Measurements from ENCODE around the gene PTPRO. TPM values are rescaled to one million over a fixed set of nuclear protein-coding genes. Genes with fewer than 3 reads are reported as not detected.

Gene PTPRO
- total and polyA plus RNA-seq, 9 donors: 0.74 to 1.5 (median 1.0) TPM

GRCh38 chr12:15590180-15590826 lies 268.0 kb downstream of the PTPRO start:
- 23% methylated on average over 5 of the region's 16 CpGs for WGBS (ENCODE audit: insufficient coverage)
- peaks cover 2% of the 10 kb centered on the region for H3K27me3 ChIP-seq (ENCODE audit: control insufficient read depth, insufficient read depth, low read length)
- no peaks in the 10 kb centered on the region for H3K36me3 ChIP-seq (ENCODE audit: control insufficient read depth, insufficient read depth, low read length)
- DNase-seq: peak; percentile 87
- peaks cover 3% of the 10 kb centered on the region for H3K4me1 ChIP-seq (ENCODE audit: control insufficient read depth, insufficient read depth, low read length)
- no peaks in the 10 kb centered on the region for H3K9me3 ChIP-seq (replicated peaks; ENCODE audit: control insufficient read depth, low read depth, low read length)
- H3K27ac ChIP-seq (ENCODE audit: low read length): no peak overlapping the region
- H3K4me3 ChIP-seq (ENCODE audit: low read length): no peak overlapping the region

GRCh38 chr12:15591811-15592210 lies 269.5 kb downstream of the PTPRO start:
- H3K27ac ChIP-seq (ENCODE audit: low read length): no peak overlapping the region
- whole genome bisulfite sequencing (ENCODE audit: insufficient coverage): no CpG with 5 or more reads among the region's 5 CpGs
- DNase-seq: no peak
- peaks cover 3% of the 10 kb centered on the region for H3K4me1 ChIP-seq (ENCODE audit: control insufficient read depth, insufficient read depth, low read length)
- H3K27me3 ChIP-seq (ENCODE audit: control insufficient read depth, insufficient read depth, low read length): peaks cover 2% of the 10 kb centered on the region
- no peak overlapping the region for H3K4me3 ChIP-seq (ENCODE audit: low read length)
- no peaks in the 10 kb centered on the region for H3K9me3 ChIP-seq (replicated peaks; ENCODE audit: control insufficient read depth, low read depth, low read length)
- no peaks in the 10 kb centered on the region for H3K36me3 ChIP-seq (ENCODE audit: control insufficient read depth, insufficient read depth, low read length)

- Histone ChIP-seq H3K9me3 (replicated peaks; ENCODE audit: control insufficient read depth, low read depth, low read length) (no peaks in the 10 kb centered on the region), H3K4me1 (ENCODE audit: control insufficient read depth, insufficient read depth, low read length) (peaks cover 3% of the 10 kb centered on the region), H3K27ac (ENCODE audit: low read length) (no peak overlapping the region), H3K4me3 (ENCODE audit: low read length) (no peak overlapping the region), H3K27me3 (ENCODE audit: control insufficient read depth, insufficient read depth, low read length) (peaks cover 2% of the 10 kb centered on the region), H3K36me3 (ENCODE audit: control insufficient read depth, insufficient read depth, low read length) (no peaks in the 10 kb centered on the region)
- no peak for DNase-seq
- no CpG with 5 or more reads among the region's 4 CpGs for WGBS (ENCODE audit: insufficient coverage)
These were observed 270.6 kb downstream of the PTPRO start for GRCh38 chr12:15592934-15593333.

DNA sequence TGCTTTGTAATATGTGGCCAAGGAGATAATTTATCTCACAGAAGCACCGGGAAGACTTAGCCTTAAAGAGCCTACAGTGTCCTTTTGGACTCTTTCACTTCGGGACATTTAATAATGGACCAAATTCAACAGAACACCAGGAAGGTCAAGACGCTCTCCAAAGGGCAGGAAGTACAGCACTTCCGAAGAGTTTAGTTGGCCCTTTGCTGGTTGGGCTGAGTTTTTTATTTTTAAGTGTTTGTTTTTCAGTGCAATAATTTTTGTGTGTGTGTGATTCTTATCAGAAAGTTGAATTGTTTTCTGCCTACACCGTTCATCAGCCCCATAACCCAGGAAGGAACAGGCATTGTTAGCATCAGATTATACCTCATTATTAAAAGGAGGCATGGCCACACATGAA lies 273.9 kb downstream of the PTPRO start:
- Histone ChIP-seq H3K9me3 (replicated peaks; ENCODE audit: control insufficient read depth, low read depth, low read length) (no peaks in the 10 kb centered on the region), H3K4me1 (ENCODE audit: control insufficient read depth, insufficient read depth, low read length) (peaks cover 5% of the 10 kb centered on the region)
- 80% methylated on average over 2 of the region's 5 CpGs for WGBS (ENCODE audit: insufficient coverage)

GRCh38 chr12:15597125-15597830 lies 275.0 kb downstream of the PTPRO start:
- Histone ChIP-seq H3K36me3 (ENCODE audit: control insufficient read depth, insufficient read depth, low read length) (no peaks in the 10 kb centered on the region), H3K27ac (ENCODE audit: low read length) (no peak overlapping the region), H3K9me3 (replicated peaks; ENCODE audit: control insufficient read depth, low read depth, low read length) (no peaks in the 10 kb centered on the region), H3K27me3 (ENCODE audit: control insufficient read depth, insufficient read depth, low read length) (no peaks in the 10 kb centered on the region), H3K4me1 (ENCODE audit: control insufficient read depth, insufficient read depth, low read length) (peaks cover 5% of the 10 kb centered on the region), H3K4me3 (ENCODE audit: low read length) (no peak overlapping the region)
- no peak for DNase-seq
- 50% methylated on average over 2 of the region's 5 CpGs for WGBS (ENCODE audit: insufficient coverage)

More for the DNA sequence above, 273.9 kb downstream of the PTPRO start:
- H3K27me3 ChIP-seq (ENCODE audit: control insufficient read depth, insufficient read depth, low read length): no peaks in the 10 kb centered on the region
- H3K4me3 ChIP-seq (ENCODE audit: low read length): no peak overlapping the region
- no peak overlapping the region for H3K27ac ChIP-seq (ENCODE audit: low read length)
- no peak for DNase-seq
- H3K36me3 ChIP-seq (ENCODE audit: control insufficient read depth, insufficient read depth, low read length): no peaks in the 10 kb centered on the region

DNA sequence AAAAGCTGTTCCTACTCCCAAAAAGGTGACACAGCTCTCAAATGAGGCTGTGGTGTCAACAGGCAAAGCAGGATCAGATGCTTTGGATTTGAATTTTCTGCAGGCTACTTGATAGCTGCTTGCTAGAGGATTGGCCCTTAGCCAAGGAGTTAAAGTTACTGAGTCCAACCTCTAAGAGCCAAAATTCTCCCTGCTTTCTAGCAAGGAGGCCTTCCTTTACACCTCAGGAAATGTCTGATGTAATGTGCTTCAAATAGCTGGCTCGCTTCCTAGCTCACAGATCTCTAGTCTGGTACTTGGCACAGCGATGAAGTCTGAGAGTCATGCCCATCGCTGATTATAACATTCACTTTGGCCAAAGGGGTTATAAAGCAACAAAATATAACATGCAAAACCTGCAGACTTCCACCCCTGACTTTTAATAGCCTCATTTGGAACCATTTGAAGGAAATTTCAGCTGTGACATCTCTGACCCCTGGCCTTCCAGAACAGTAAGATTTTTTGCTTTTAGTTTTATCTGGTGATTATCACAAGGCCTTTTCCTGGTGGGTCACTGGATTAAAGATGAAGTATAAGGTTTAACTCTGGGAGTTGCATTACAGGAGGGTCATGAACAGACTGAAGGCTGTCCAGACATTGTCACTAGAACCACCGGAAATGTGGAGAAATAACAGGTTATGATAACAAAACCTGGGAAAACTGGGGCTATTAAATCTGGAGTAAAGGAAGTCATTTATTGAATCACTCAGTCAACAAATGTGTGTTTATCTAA lies 277.1 kb downstream of the PTPRO start:
- WGBS (ENCODE audit: insufficient coverage): 47% methylated on average over 4 of the region's 4 CpGs
- peak overlapping the region; percentile 25 for H3K27ac ChIP-seq (ENCODE audit: low read length)

DNA sequence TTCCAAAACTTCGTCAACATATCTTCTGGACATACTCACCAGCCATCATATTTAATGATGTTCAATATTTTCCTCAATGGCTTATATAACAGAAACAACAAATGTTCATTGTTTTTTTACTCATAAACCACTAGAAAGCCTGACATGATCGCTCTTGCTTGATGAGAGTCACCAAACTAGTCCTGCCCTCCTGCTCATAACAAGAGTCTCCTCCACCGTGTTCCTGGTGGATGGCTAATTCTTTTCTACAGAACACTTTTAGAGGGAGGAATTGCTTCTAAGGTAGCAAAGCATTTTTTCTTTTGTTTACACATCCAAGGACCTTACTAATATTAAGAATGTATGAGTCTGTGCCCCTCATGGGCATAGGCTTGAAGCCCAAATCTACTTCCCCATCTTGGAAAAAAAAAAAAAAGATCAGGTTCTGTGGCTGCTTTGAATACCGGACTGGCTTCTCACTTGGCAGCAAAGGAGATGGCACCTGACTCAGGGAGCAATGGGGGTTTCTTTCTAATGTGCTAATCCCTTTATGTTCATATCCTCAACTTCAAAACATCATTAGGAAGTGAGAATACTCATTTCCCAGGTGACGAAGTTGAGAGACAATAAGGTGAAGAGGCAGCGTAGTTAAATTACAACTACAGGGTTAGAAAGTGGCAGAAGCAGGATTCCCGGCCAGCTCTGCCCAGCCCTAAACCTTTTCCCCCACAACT lies 278.1 kb downstream of the PTPRO start:
- Histone ChIP-seq H3K4me3 (ENCODE audit: low read length) (no peak overlapping the region), H3K4me1 (ENCODE audit: control insufficient read depth, insufficient read depth, low read length) (peaks cover 13% of the 10 kb centered on the region), H3K27me3 (ENCODE audit: control insufficient read depth, insufficient read depth, low read length) (no peaks in the 10 kb centered on the region), H3K9me3 (replicated peaks; ENCODE audit: control insufficient read depth, low read depth, low read length) (no peaks in the 10 kb centered on the region), H3K36me3 (ENCODE audit: control insufficient read depth, insufficient read depth, low read length) (no peaks in the 10 kb centered on the region), H3K27ac (ENCODE audit: low read length) (no peak overlapping the region)
- no CpG with 5 or more reads among the region's 7 CpGs for WGBS (ENCODE audit: insufficient coverage)
- DNase-seq: no peak

More for the DNA sequence above, 277.1 kb downstream of the PTPRO start:
- Histone ChIP-seq H3K36me3 (ENCODE audit: control insufficient read depth, insufficient read depth, low read length) (no peaks in the 10 kb centered on the region), H3K9me3 (replicated peaks; ENCODE audit: control insufficient read depth, low read depth, low read length) (no peaks in the 10 kb centered on the region), H3K4me1 (ENCODE audit: control insufficient read depth, insufficient read depth, low read length) (peaks cover 13% of the 10 kb centered on the region), H3K4me3 (ENCODE audit: low read length) (no peak overlapping the region), H3K27me3 (ENCODE audit: control insufficient read depth, insufficient read depth, low read length) (no peaks in the 10 kb centered on the region)
- DNase-seq: peak; percentile 91

DNA sequence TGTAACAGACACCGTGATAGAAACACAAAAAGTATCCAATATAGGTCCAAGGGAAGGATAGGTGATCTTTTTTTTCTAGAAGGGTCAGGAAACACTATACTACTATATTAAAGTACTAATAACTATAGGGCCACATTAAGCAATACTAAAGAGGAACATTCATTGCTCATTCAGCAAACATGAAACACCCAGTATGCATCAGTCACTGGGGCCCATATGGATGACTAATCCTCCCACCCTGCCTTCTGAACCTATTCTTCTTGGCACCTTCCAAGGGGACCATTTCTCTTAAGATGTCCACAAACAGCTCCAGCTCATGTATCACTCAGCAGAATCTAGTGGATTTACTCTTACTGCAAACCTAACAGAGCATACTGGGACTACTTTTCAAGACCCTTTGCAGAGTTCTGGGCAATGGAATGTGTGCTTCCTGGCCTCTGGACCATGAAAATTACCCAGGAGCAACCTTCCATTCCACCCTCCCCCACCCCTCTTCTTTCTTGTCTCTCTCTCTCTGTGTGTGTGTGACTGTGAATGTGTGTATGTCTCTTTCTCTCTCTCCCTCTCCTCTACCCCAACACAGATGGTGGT lies 279.0 kb downstream of the PTPRO start:
- no peak overlapping the region for H3K4me3 ChIP-seq (ENCODE audit: low read length)
- no CpG with 5 or more reads among the region's 1 CpG for WGBS (ENCODE audit: insufficient coverage)
- no peaks in the 10 kb centered on the region for H3K9me3 ChIP-seq (replicated peaks; ENCODE audit: control insufficient read depth, low read depth, low read length)
- H3K36me3 ChIP-seq (ENCODE audit: control insufficient read depth, insufficient read depth, low read length): no peaks in the 10 kb centered on the region
- DNase-seq: no peak
- H3K27ac ChIP-seq (ENCODE audit: low read length): no peak overlapping the region
- peaks cover 16% of the 10 kb centered on the region for H3K4me1 ChIP-seq (ENCODE audit: control insufficient read depth, insufficient read depth, low read length)
- no peaks in the 10 kb centered on the region for H3K27me3 ChIP-seq (ENCODE audit: control insufficient read depth, insufficient read depth, low read length)

- Histone ChIP-seq H3K36me3 (ENCODE audit: control insufficient read depth, insufficient read depth, low read length) (no peaks in the 10 kb centered on the region), H3K9me3 (replicated peaks; ENCODE audit: control insufficient read depth, low read depth, low read length) (no peaks in the 10 kb centered on the region), H3K27me3 (ENCODE audit: control insufficient read depth, insufficient read depth, low read length) (no peaks in the 10 kb centered on the region), H3K4me1 (ENCODE audit: control insufficient read depth, insufficient read depth, low read length) (peaks cover 16% of the 10 kb centered on the region), H3K27ac (ENCODE audit: low read length) (no peak overlapping the region), H3K4me3 (ENCODE audit: low read length) (no peak overlapping the region)
- no peak for DNase-seq
- no CpG with 5 or more reads among the region's 3 CpGs for WGBS (ENCODE audit: insufficient coverage)
These were observed 279.9 kb downstream of the PTPRO start for GRCh38 chr12:15602051-15602672.

Data from muscle of leg (tissue), 11 donors.